Measurements from ENCODE around the gene SHD.

DNA sequence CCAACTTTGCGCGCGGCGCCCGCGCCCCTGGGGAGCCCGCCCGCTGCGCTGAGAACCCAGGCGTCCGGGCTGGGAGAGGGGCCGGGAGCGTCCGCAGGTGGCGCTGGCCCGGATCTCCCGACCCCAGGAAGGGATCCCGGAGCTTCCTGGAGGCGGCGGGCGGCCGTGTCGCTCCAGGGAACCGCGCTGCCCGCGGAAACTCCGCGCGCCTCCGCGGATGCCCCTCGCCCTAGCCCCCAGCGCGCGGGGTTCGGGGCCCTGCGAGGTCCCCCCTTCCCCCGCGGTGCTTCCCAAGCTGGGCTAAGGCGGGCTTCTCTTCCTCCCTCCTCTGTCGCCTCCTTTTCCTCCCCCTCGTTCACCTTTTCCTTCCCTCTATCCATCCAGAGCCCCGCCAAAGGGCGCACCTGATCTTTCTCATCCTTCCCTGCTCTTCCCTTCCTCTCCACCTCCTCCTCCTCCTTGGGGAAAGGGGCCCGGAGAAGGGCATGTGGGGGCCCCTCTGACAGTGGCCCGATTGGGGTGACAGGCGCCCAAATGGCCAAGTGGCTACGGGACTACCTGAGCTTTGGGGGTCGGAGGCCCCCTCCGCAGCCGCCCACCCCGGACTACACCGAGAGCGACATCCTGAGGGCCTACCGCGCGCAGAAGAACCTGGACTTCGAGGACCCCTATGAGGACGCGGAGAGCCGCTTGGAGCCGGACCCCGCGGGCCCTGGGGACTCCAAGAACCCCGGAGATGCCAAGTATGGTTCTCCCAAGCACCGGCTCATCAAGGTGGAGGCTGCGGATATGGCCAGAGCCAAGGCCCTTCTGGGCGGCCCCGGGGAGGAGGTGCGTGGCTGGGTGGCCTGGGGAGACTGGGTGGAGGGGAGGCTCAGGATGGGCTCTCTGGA is 710 bp downstream of the SHD start:
- TF ChIP-seq TGIF2 (CRISPR knock-in tag; IDR thresholded peaks at IDR 0.05) (no peak), POLR2A (conservative IDR thresholded peaks at IDR 0.05) (no peak)
